Fibroblast of lung (primary cell): ENCODE measurements around the gene ZP2.
"Not testable (repeated sequence)": the region's sequence is repeated elsewhere in the genome, so short reads cannot be mapped to it uniquely, and the experiment has no call there.

Source experiments
- CTCF ChIP-seq, 2 donors: IDR thresholded peaks in 1 of 2; conservative IDR thresholded peaks in 1 of 2; 1 replicate in 1 of 2; 2 replicates in 1 of 2; pipeline ENCODE4 v1.5.1; 2011 to 2012; ENCODE audit warnings: low read length in 2 of 2, control low read depth in 1 of 2, inconsistent platforms in 1 of 2, low read depth in 1 of 2, mild to moderate bottlenecking in 1 of 2
- EZH2 ChIP-seq: IDR thresholded peaks from 2 replicates; pipeline ENCODE4 v1.5.1; 2012; ENCODE audit warnings: low read length, control low read depth, mild to moderate bottlenecking; ENCODE audit errors: missing control alignments

DNA sequence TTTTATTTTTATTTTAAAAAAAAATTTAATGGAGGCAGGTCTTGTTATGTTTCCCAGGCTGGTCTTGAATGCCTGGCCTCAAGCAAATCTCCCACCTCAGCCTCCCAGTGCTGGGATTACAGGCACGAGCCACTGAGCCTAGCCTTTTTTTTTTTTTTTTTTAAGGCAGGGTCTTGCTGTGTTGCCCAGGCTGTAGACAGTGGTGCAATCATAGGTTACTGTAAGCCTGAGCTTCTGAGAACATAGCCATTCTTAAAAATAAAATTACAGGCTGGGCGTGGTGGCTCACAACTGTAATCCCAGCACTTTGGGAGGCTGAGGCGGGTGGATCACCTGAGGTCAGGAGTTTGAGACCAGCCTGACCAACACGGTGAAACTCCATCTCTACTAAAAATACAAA lies 36.8 kb upstream of the ZP2 start:
- not testable (repeated sequence) for TF ChIP-seq CTCF (conservative IDR thresholded peaks at IDR 0.05 in 1 of 2, IDR thresholded peaks at IDR 0.05 in 1 of 2; ENCODE audit: low read depth in 1 of 2, low read length in 2 of 2); EZH2
